Liver (tissue), 9 donors: Measurements from ENCODE around the gene CDK11B. TPM values are rescaled to one million over a fixed set of nuclear protein-coding genes. Genes with fewer than 3 reads are reported as not detected.
"Not testable (repeated sequence)": the region's sequence is repeated elsewhere in the genome, so short reads cannot be mapped to it uniquely, and the experiment has no call there.

Source experiments
- DNase-seq: peaks from one replicate; pipeline ENCODE4 v3.0.0-alpha.2; 2017; ENCODE audit warnings: low spot score
- H3K27ac ChIP-seq, 2 donors: one replicate each; pipeline ENCODE4 v1.7.0; 2013; ENCODE audit warnings: inconsistent platforms in 2 of 2, low read length in 2 of 2, control low read depth in 1 of 2, low read depth in 1 of 2, mild to moderate bottlenecking in 1 of 2
- H3K27me3 ChIP-seq, 4 donors: one replicate each; pipeline versions ENCODE4 v1.6.1 to v1.7.0; 2013; ENCODE audit warnings: low read length in 3 of 4, inconsistent platforms in 1 of 4, mild to moderate bottlenecking in 1 of 4, moderate library complexity in 1 of 4; ENCODE audit not compliant: control insufficient read depth in 4 of 4, insufficient read depth in 4 of 4
- H3K36me3 ChIP-seq, 4 donors: one replicate each; pipeline versions ENCODE4 v1.6.1 to v1.7.0; 2013; ENCODE audit warnings: low read length in 3 of 4, mild to moderate bottlenecking in 3 of 4, low read depth in 1 of 4, moderate library complexity in 1 of 4; ENCODE audit not compliant: control insufficient read depth in 4 of 4, insufficient read depth in 3 of 4
- H3K4me1 ChIP-seq, 4 donors: one replicate each; pipeline versions ENCODE4 v1.6.1 to v1.7.0; 2013; ENCODE audit warnings: low read length in 3 of 4, mild to moderate bottlenecking in 3 of 4, moderate library complexity in 1 of 4; ENCODE audit not compliant: control insufficient read depth in 4 of 4, insufficient read depth in 4 of 4
- H3K4me3 ChIP-seq, 3 donors: one replicate each; pipeline versions ENCODE4 v1.6.1 to v1.7.0; 2013; ENCODE audit warnings: low read length in 3 of 3, control low read depth in 1 of 3, low read depth in 1 of 3, mild to moderate bottlenecking in 1 of 3
- H3K9ac ChIP-seq, 2 donors: one replicate each; pipeline ENCODE4 v1.7.0; 2013; ENCODE audit warnings: low read length in 2 of 2, mild to moderate bottlenecking in 2 of 2, moderate library complexity in 2 of 2, control low read depth in 1 of 2, low read depth in 1 of 2
- H3K9me3 ChIP-seq, 4 donors: one replicate each; pipeline versions ENCODE4 v1.6.1 to v1.7.0; 2013; ENCODE audit warnings: low read length in 3 of 4; ENCODE audit not compliant: control insufficient read depth in 4 of 4
- ATF3 ChIP-seq: IDR thresholded peaks from 2 replicates; pipeline ENCODE4 v1.6.1; 2016; ENCODE audit warnings: antibody characterized with exemption
- EGR1 ChIP-seq, 2 donors: IDR thresholded peaks; 2 replicates each; pipeline ENCODE4 v1.6.1; 2016 to 2018; ENCODE audit warnings: antibody characterized with exemption in 2 of 2, low read depth in 2 of 2
- FOXA1 ChIP-seq: IDR thresholded peaks from 2 replicates; pipeline ENCODE4 v1.6.1; 2016; ENCODE audit warnings: antibody characterized with exemption
- FOXA2 ChIP-seq: IDR thresholded peaks from 2 replicates; pipeline ENCODE4 v1.6.1; 2016; ENCODE audit warnings: antibody characterized with exemption
- GABPA ChIP-seq, 2 donors: IDR thresholded peaks in 1 of 2; conservative IDR thresholded peaks in 1 of 2; 2 replicates each; pipeline ENCODE4 v1.6.1; 2016; ENCODE audit warnings: antibody characterized with exemption in 2 of 2, mild to moderate bottlenecking in 1 of 2, moderate library complexity in 1 of 2
- HNF4A ChIP-seq, 2 donors: conservative IDR thresholded peaks; 2 replicates each; pipeline ENCODE4 v1.6.1; 2016; ENCODE audit warnings: antibody characterized with exemption in 2 of 2, mild to moderate bottlenecking in 2 of 2
- HNF4G ChIP-seq: IDR thresholded peaks from 2 replicates; pipeline ENCODE4 v1.6.1; 2016; ENCODE audit warnings: antibody characterized with exemption
- NR2F2 ChIP-seq: IDR thresholded peaks from 2 replicates; pipeline ENCODE4 v1.6.1; 2016; ENCODE audit warnings: antibody characterized with exemption
- RAD21 ChIP-seq, 2 donors: IDR thresholded peaks; 2 replicates each; pipeline ENCODE4 v1.6.1; 2016; ENCODE audit warnings: antibody characterized with exemption in 2 of 2, mild to moderate bottlenecking in 2 of 2
- RXRA ChIP-seq, 2 donors: IDR thresholded peaks; 2 replicates each; pipeline ENCODE4 v1.6.1; 2017 to 2018; ENCODE audit warnings: antibody characterized with exemption in 2 of 2, mild to moderate bottlenecking in 1 of 2
- SP1 ChIP-seq: IDR thresholded peaks from 2 replicates; pipeline ENCODE4 v1.6.1; 2018; ENCODE audit warnings: antibody characterized with exemption, mild to moderate bottlenecking
- TAF1 ChIP-seq: conservative IDR thresholded peaks from 2 replicates; pipeline ENCODE4 v1.6.1; 2016; ENCODE audit warnings: antibody characterized with exemption, mild to moderate bottlenecking
- YY1 ChIP-seq: IDR thresholded peaks from 2 replicates; pipeline ENCODE4 v1.6.1; 2016; ENCODE audit warnings: antibody characterized with exemption, mild to moderate bottlenecking
- ZBTB33 ChIP-seq: IDR thresholded peaks from 2 replicates; pipeline ENCODE4 v1.6.1; 2016; ENCODE audit warnings: antibody characterized with exemption
- WGBS: extraction: QIAGEN DNeasy Blood & Tissue Kit; methylation state at CpG from one replicate; pipeline ENCODE4 v1.1.7; 2013; 5-methylcytosine and 5-hydroxymethylcytosine counted together
- polyA plus RNA-seq, 2 donors: library from polyadenylated mRNA; stranded (reverse) in 1 of 2; unstranded in 1 of 2; fragments of 200-250 nt in 1 of 2; fragments of >200 nt in 1 of 2; fragmentation: Nextera tagmentation in 1 of 2; extraction: Ambion mirVana in 1 of 2; gene quantifications; one replicate each; pipeline versions ENCODE4 v1.2.1 to v1.2.3, GENCODE V29; 2013 to 2015
- total RNA-seq, 2 donors: library from RNA; depleted of rRNA; stranded (reverse); fragments of >200 nt; gene quantifications; one replicate each; pipeline ENCODE4 v1.2.3, GENCODE V29; 2014
- donor health status: healthy.
- donor health status: healthy.
- donor health status: healthy.
- donor health status: healthy.
- donor health status: healthy.

The CDK11B gene
- total and polyA plus RNA-seq, 4 donors: 5.1 to 12.2 (median 7.4) TPM

GRCh38 chr1:1677718-1678580 lies 19.1 kb upstream of the CDK11B start:
- WGBS: 76% methylated on average over 39 of the region's 39 CpGs
- no peaks in the 10 kb centered on the region for H3K27me3 ChIP-seq
- peaks cover 0 to 4% (median 0%) of the 10 kb centered on the region in 4 donors for H3K36me3 ChIP-seq
- no peaks in the 10 kb centered on the region for H3K9me3 ChIP-seq
- H3K27ac ChIP-seq: peak overlapping the region; percentile 13 to 46
- no peak overlapping the region for H3K9ac ChIP-seq
- TF ChIP-seq ATF3: no peak
- peaks cover 6 to 19% (median 14%) of the 10 kb centered on the region in 4 donors for H3K4me1 ChIP-seq
- DNase-seq: no peak
- H3K4me3 ChIP-seq: no peak overlapping the region

- H3K4me3 ChIP-seq, H3K9me3 ChIP-seq, H3K9ac ChIP-seq, H3K27me3 ChIP-seq, DNase-seq, H3K27ac ChIP-seq: not testable (repeated sequence)
- Histone ChIP-seq H3K4me1 (peaks cover 6 to 19% (median 14%) of the 10 kb centered on the region in 4 donors), H3K36me3 (peaks cover 5 to 16% (median 12%) of the 10 kb centered on the region in 4 donors)
- WGBS: 89% methylated on average over 10 of the region's 21 CpGs
Measured at GRCh38 chr1:1676087-1676486, 17.3 kb upstream of the CDK11B start.

DNA sequence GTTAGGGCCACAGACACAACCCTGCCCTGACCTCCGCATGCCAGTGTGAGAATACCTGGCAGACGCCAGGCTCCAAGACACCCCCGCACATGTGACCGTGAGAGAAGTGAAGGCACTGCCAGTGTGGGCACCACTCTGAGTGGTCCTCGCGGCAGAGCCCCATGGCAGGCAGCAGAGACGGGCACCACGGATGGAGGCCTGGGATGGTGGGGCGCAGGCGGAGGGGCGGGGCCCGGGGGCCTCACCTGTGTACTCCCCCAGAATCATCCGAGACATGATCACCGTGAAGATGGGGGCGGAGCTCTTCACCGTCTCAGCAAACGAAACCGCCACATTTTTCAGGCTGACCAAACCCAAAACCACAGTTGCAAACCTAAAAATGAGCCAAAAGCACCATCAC lies 16.4 kb upstream of the CDK11B start:
- H3K4me3 ChIP-seq, H3K27ac ChIP-seq, H3K9ac ChIP-seq, DNase-seq, H3K27me3 ChIP-seq, H3K9me3 ChIP-seq: not testable (repeated sequence)
- Histone ChIP-seq H3K4me1 (peaks cover 6 to 19% (median 14%) of the 10 kb centered on the region in 4 donors), H3K36me3 (peaks cover 5 to 21% (median 16%) of the 10 kb centered on the region in 4 donors)
- 96% methylated on average over 15 of the region's 18 CpGs for WGBS

GRCh38 chr1:1674806-1675205 lies 16.0 kb upstream of the CDK11B start:
- Histone ChIP-seq H3K4me1 (peaks cover 6 to 19% (median 14%) of the 10 kb centered on the region in 4 donors), H3K36me3 (peaks cover 5 to 23% (median 17%) of the 10 kb centered on the region in 4 donors)
- WGBS: 89% methylated on average over 21 of the region's 21 CpGs
- H3K4me3 ChIP-seq, H3K9me3 ChIP-seq, DNase-seq, H3K27me3 ChIP-seq, H3K27ac ChIP-seq, H3K9ac ChIP-seq: not testable (repeated sequence)

- Histone ChIP-seq H3K27me3 (no peaks in the 10 kb centered on the region), H3K4me3 (no peak overlapping the region), H3K36me3 (peaks cover 5 to 34% (median 23%) of the 10 kb centered on the region in 4 donors), H3K27ac (no peak overlapping the region), H3K4me1 (no peaks in the 10 kb centered on the region), H3K9ac (no peak overlapping the region), H3K9me3 (no peaks in the 10 kb centered on the region)
- WGBS: 95% methylated on average over 25 of the region's 25 CpGs
- no peak for DNase-seq
- no peak for TF ChIP-seq YY1
- no peak for TF ChIP-seq GABPA (IDR thresholded peaks at IDR 0.05 in 1 of 2, conservative IDR thresholded peaks at IDR 0.05 in 1 of 2)
- no peak for TF ChIP-seq TAF1
- TF ChIP-seq RAD21 (IDR thresholded peaks at IDR 0.05): no peak
- TF ChIP-seq EGR1 (IDR thresholded peaks at IDR 0.05; ENCODE audit: low read depth in 2 of 2): no peak
- no peak for TF ChIP-seq ZBTB33
- no peak for TF ChIP-seq NR2F2
- no peak for TF ChIP-seq HNF4G
- no peak for TF ChIP-seq RXRA (IDR thresholded peaks at IDR 0.05)
- TF ChIP-seq FOXA2: no peak
- no peak for TF ChIP-seq SP1
- TF ChIP-seq FOXA1: no peak
- TF ChIP-seq HNF4A (conservative IDR thresholded peaks at IDR 0.05): no peak
Measured at GRCh38 chr1:1672181-1672965, 13.6 kb upstream of the CDK11B start.
